ENCODE results near the gene ASB7. TPM values are rescaled to one million over a fixed set of nuclear protein-coding genes. Genes with fewer than 3 reads are reported as not detected.

ASB7 gene
- total RNA-seq, 1 experiment from 2014 or later = 12.9 TPM

- peak; percentile 78 for TF ChIP-seq USF2 (CRISPR knock-in tag; IDR thresholded peaks at IDR 0.05)
- no peak for TF ChIP-seq ESRRA (CRISPR knock-in tag; IDR thresholded peaks at IDR 0.05; ENCODE audit: borderline replicate concordance)
- TF ChIP-seq PRRX2 (CRISPR knock-in tag; IDR thresholded peaks at IDR 0.05) = no peak
- TF ChIP-seq GRHL2 (CRISPR knock-in tag; IDR thresholded peaks at IDR 0.05; ENCODE audit: insufficient replicate concordance, severe bottlenecking) = no peak
- TF ChIP-seq E2F5 (CRISPR knock-in tag; IDR thresholded peaks at IDR 0.05) = no peak
- TF ChIP-seq AFF4 (CRISPR knock-in tag; IDR thresholded peaks at IDR 0.05; ENCODE audit: borderline replicate concordance) = no peak
Measured at GRCh38 chr15:100570275-100570674, 32.1 kb upstream of the ASB7 start (continued).

GRCh38 chr15:100570735-100571313 is 31.6 kb upstream of the ASB7 start:
- CTCF ChIA-PET = no interaction called here
- Mint-ChIP-seq H3K4me1 (no peaks in the 10 kb centered on the region), H3K9me3 (no peaks in the 10 kb centered on the region), H3K4me3 (no peak overlapping the region), H3K27ac (no peak overlapping the region), H3K36me3 (peaks cover 14% of the 10 kb centered on the region), H3K27me3 (ENCODE audit: low read depth) (no peaks in the 10 kb centered on the region)
- DNase-seq (ENCODE audit: low spot score) (no peak), ATAC-seq (no peak)
- TF ChIP-seq ZNF512 (CRISPR knock-in tag; IDR thresholded peaks at IDR 0.05; ENCODE audit: borderline replicate concordance) (no peak), JUN (CRISPR knock-in tag; IDR thresholded peaks at IDR 0.05) (no peak), SP1 (CRISPR knock-in tag; conservative IDR thresholded peaks at IDR 0.05) (no peak)
- POLR2A ChIA-PET = no interaction called here

GRCh38 chr15:100571592-100572167 is 30.7 kb upstream of the ASB7 start:
- Mint-ChIP-seq H3K9me3 (no peaks in the 10 kb centered on the region), H3K27me3 (ENCODE audit: low read depth) (no peaks in the 10 kb centered on the region), H3K27ac (no peak overlapping the region), H3K4me3 (no peak overlapping the region), H3K36me3 (peaks cover 14% of the 10 kb centered on the region), H3K4me1 (no peaks in the 10 kb centered on the region)
- CTCF ChIA-PET = interaction anchor here (1.0 to 1.8 kb wide), 2 partner anchors 222 to 230 kb away, joined by 4 to 9 read pairs; partner anchors contain the start of gene ADAMTS17
- DNase-seq (ENCODE audit: low spot score) (no peak), ATAC-seq (no peak)
- TF ChIP-seq RORB (CRISPR knock-in tag; IDR thresholded peaks at IDR 0.05) = no peak
- TF ChIP-seq ZNF671 (CRISPR knock-in tag; IDR thresholded peaks at IDR 0.05) = no peak
- TF ChIP-seq ZNF317 (CRISPR knock-in tag; IDR thresholded peaks at IDR 0.05; ENCODE audit: borderline replicate concordance, low read depth) = no peak
- TF ChIP-seq OVOL2 (CRISPR knock-in tag; IDR thresholded peaks at IDR 0.05; ENCODE audit: borderline replicate concordance) = no peak
- TF ChIP-seq PRRX2 (CRISPR knock-in tag; IDR thresholded peaks at IDR 0.05) = no peak
- TF ChIP-seq SOX15 (CRISPR knock-in tag; IDR thresholded peaks at IDR 0.05) = no peak
- TF ChIP-seq PRDM15 (CRISPR knock-in tag; IDR thresholded peaks at IDR 0.05) = no peak
- no peak for TF ChIP-seq USF1 (CRISPR knock-in tag; IDR thresholded peaks at IDR 0.05)
- no peak for TF ChIP-seq ZBTB43 (CRISPR knock-in tag; IDR thresholded peaks at IDR 0.05)
- no peak for TF ChIP-seq GTF2I (CRISPR knock-in tag; conservative IDR thresholded peaks at IDR 0.05)
- no peak for TF ChIP-seq MAX (CRISPR knock-in tag; IDR thresholded peaks at IDR 0.05)
- POLR2A ChIA-PET = no interaction called here

Data from WTC11 (cell line).